Measurements from ENCODE around the gene ELOVL7.
"Not testable (repeated sequence)": the region's sequence is repeated elsewhere in the genome, so short reads cannot be mapped to it uniquely, and the experiment has no call there.

The ELOVL7 gene

GRCh38 chr5:60843936-60844905, at the start of gene ELOVL7:
Gene ELOVL7, minus strand, starts transcription at chr5:60844269. Its CDS starts 56,872 bp downstream, at chr5:60787397.
- peak; percentile 78 for DNase-seq (ENCODE audit: low spot score)

- no peak for DNase-seq (ENCODE audit: low spot score)
Observed at GRCh38 chr5:60893521-60893920, 49.5 kb upstream of the ELOVL7 start.

DNA sequence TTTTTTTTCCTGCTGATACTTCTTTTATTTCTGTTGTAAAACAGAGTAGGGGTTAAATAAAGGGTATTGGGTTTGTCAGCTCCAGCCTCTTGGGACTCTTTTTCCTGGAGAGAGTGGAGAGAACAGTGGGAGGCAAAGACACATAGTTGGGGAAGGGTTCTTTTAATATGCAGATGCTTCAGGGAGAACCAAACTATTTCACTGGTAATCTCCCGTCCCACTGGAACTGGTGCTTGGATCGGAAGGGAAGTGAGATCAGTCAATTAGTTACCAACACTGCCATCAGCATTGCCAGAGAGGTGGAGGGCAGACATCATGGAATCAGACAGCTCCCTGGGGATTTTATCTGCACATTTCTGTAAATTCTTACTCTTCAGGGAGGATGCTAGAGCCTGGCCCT, 47.6 kb upstream of the ELOVL7 start:
- no peak for DNase-seq (ENCODE audit: low spot score)

GRCh38 chr5:60888359-60889061, 44.4 kb upstream of the ELOVL7 start:
- DNase-seq (ENCODE audit: low spot score), result no peak

- no peak for DNase-seq (ENCODE audit: low spot score)
Observed at GRCh38 chr5:60887746-60888145, 43.7 kb upstream of the ELOVL7 start.

DNA sequence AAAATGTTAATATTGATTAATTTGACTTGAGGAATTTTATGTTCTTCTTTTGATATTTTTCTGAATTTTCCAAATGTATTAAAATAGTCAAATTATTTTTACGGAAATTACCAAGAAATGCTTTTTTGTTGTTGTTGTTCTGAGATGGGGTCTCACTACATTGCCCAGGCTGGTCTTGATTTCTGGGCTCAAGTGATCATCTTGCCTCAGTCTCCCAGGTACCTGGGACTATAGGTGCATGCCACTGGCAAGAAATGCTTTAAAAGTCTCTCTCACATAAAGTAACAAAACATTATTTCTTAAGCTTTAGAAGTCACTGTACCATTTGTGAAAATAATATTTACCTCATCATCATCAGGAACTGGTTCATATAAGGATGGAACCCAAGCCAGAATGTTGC, 43.0 kb upstream of the ELOVL7 start:
- no peak for DNase-seq (ENCODE audit: low spot score)

- no peak for DNase-seq (ENCODE audit: low spot score)
Observed at GRCh38 chr5:60886158-60886557, 42.1 kb upstream of the ELOVL7 start.

DNA sequence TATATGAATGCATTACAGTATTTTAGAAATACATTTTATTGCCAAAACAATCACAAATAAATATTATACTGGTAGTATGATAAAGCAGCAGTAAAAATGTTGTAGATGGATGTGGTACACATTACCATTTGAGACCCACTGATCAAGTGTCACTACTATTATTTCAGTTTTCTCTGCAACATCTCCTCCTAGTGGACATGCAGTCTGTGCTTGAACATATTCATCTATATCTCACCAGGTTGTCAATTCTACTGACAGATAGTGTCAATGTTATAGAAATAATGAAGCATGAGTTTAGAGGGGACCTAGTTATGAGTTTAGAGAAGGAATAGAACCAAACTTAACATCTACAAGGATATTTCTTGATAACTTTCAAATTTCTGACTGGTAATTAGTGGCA, 39.2 kb upstream of the ELOVL7 start:
- DNase-seq (ENCODE audit: low spot score), result peak; percentile 8

DNA sequence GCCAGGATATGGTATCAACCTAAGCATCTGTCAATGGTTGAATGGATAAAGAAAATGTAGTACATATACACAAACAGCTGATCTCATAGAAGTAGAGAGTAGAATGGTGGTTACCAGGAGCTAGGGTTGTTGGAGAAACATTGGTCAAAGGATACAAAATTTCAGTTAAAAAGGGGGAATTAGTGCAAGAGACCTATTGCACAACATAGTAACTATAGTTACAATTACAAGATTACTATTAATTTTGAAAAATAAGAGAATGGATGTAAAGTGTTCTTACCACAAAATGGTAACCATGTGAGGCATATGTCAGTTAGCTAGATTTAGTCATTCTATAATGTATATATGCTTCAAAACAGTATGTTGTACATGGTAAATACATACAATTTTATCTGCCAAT, 28.8 kb upstream of the ELOVL7 start:
- no peak for DNase-seq (ENCODE audit: low spot score)

GRCh38 chr5:60870857-60871256, 26.8 kb upstream of the ELOVL7 start:
- DNase-seq (ENCODE audit: low spot score), result no peak

DNA sequence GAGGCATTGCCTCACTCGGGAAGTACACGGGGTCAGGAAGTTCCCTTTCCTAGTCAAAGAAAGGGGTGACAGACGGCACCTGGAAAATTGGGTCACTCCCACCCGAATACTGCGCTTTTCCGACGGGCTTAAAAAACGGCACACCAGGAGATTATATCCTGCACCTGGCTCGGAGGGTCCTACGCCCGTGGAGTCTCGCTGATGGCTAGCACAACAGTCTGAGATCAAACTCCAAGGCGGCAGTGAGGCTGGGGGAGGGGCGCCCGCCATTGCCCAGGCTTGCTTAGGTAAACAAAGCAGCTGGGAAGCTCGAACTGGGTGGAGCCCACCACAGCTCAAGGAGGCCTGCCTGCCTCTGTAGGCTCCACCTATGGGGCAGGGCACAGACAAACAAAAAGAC, 16.5 kb upstream of the ELOVL7 start:
- not testable (repeated sequence) for DNase-seq (ENCODE audit: low spot score)

DNA sequence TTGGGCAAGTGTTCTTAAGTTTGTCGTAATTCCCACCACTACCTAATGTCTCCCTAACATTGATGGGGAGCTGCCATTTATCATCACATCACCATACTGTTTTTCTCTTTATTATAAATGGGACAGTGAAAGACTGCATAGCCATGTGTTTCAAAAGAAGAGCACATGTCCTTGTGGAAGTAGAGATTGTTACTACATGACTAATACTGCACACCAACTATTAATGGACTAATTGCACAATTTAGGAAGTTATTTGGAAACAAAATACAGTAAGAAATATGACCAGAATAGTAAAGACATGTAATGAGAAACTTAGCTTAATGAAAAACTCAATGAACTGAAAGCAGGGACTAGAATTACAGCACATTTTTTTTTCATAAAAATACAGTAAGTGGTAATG, 12.0 kb upstream of the ELOVL7 start:
- DNase-seq (ENCODE audit: low spot score), result no peak

DNA sequence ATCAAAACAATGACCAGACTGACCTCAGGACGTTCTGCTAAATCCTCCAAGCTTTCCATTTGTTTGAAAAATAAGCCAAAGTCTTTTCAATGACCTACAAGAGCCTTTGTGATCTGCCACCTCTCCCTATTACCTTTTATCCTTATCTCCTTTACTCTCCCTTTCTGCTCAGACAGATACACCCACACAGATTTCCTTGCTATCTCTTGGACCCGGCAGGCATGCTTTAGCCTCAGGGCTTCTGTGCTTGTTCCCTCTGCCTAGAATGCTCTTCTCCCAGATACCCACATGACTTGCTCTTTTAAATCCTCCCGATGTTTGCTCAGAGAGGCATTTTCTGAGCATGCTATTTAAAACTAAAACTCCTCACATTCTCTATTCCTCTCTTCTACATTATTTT, 8.9 kb upstream of the ELOVL7 start:
- DNase-seq (ENCODE audit: low spot score), result no peak

DNA sequence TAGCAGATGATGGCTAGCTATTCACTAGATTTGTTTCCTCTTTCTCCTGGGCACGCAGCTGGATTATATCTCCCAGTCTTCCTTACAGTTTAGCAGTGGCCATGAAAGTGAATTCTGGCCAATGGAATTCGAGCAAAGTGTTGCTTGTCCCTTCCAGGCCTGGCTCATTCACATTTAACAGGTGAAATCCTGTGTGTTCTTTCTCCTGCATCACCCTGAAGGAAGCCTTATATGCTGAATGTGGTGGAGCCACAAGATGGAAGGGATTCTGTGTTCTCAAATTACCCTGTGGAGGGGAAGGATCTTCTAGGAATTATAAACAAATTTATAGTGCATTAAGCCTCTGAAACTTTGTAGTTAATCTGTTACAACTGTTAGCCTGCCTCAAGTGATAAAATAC, 8.2 kb upstream of the ELOVL7 start:
- no peak for DNase-seq (ENCODE audit: low spot score)

- peak; percentile 15 for DNase-seq (ENCODE audit: low spot score)
Observed at GRCh38 chr5:60851626-60852025, 7.6 kb upstream of the ELOVL7 start.

DNA sequence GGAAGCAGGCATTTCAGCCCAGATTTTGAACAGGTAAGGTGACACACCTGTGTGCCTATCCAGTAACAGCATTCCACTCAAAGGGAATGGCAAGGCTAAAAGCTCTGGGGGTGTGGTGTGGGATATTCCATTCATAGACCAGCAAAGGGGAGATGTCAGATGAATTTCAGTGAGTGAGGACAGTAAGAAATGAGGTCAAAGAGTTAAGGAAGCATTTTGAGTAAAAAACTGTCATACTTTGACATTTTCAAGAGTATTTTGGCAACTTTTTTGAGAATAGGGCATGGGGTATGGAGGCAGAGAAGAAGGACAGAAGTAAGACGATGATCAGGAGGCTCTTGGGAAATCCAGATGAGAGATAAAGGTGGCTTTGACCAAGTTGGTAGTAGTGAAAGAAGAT, 2.2 kb upstream of the ELOVL7 start:
- no peak for DNase-seq (ENCODE audit: low spot score)

DNA sequence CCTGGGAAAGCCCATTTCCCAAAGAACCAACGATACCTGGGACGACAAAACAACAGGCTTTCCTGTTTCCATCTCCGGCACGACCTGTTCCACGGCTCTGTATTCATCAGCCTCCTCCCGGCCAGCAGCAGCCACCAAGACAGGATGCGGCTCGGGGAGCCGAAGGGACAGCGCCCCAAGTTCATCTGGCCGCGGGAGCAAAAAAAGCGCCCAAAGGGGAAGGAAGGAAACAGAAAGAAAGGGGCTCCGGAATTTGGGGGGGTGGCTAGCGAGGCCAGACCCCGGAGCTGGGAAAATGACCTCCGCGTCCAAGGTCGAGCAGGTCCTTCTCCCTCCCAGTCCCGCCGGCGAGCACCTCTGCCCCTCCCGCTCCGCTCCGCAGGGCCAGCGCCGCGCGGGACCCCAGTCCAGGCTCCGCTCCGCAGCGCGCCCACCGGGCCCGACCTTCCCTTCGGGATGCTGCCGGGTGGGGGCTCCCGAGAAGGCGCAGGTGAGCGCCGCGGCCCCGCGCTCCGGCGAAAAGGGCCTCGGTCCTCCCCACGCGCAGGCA, 608 bp downstream of the ELOVL7 start:
- DNase-seq (ENCODE audit: low spot score), result peak; percentile 61

GRCh38 chr5:60842871-60843385, 1.1 kb downstream of the ELOVL7 start:
- no peak for DNase-seq (ENCODE audit: low spot score)

DNA sequence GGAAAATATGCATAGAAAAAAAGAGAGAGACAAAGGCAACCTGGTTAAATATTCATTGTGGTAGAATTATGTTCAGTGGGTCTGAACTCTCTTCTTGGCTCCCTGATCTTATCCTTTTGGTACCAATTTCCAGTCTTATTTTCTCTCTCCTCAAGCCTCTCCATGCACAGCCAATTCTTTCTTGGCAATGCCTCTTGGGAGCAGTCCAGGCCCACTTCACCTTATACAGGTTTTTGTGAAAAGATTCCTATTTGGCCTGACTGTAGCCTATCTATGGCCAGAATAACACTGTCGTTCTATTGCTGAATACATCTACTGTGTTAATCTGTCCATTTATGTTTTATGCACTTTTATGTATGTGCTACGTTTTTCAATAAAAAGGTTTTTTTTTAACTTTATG, 2.7 kb downstream of the ELOVL7 start:
- no peak for DNase-seq (ENCODE audit: low spot score)

- DNase-seq (ENCODE audit: low spot score), result no peak
Observed at GRCh38 chr5:60836131-60836530, 7.9 kb downstream of the ELOVL7 start.

DNA sequence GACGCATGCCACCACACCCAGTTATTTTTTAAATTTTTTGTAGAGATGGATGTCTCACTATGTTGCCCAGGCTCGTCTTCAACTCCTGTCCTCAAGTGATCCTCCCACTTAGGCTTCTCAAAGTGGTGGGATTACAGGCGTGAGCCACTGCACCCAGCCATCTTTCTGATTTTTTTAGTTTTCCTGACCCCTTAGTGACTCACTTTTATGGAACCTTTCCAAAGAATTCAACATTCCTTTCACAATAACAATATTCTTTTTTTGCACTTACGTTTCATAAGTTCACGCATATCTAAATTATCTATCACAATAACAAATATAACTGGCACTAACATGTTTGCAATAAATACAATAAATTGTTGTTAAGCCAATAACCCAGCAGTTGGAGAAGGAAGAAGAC, 8.5 kb downstream of the ELOVL7 start:
- DNase-seq (ENCODE audit: low spot score), result peak; percentile 28

DNA sequence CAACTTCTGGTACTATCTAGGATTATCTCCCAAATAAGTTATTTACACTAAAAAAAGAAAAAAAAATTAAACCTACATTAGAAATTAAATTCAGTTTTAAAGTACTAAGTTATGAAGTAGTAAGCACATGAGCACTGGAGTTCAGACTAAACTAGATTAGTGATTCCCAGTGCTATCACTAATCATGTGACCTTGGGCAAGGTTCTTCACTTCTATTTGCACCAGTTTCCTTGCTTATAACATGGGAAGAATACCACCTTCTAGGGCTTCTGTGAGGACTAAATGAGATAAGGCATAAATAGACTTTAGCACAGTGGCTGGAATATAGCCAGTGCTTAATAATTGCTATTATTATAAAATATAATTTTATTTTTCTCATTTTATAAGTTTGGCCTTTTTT, 10.5 kb downstream of the ELOVL7 start:
- no peak for DNase-seq (ENCODE audit: low spot score)

All from RKO (cell line).